Choroid plexus epithelial cell (primary cell): ENCODE data around the gene EPS8L1.
A peak's percentile ranks its signal among the peaks of the same experiment; 100 is the strongest.

ENCODE experiments used
- DNase-seq: peaks from one replicate; pipeline ENCODE4 v3.0.0-alpha.2; 2010; ENCODE audit warnings: low read depth
- H3K4me3 ChIP-seq: 2 replicates; pipeline ENCODE4 v1.5.1; 2011; ENCODE audit warnings: low read depth, mild to moderate bottlenecking, control low read depth, low read length, moderate library complexity
- TF ChIP-seq, protein P1 (sequence below): conservative IDR thresholded peaks from 2 replicates; pipeline ENCODE4 v1.5.1; 2011; ENCODE audit warnings: low read depth, mild to moderate bottlenecking, control low read depth, inconsistent platforms, low read length, moderate library complexity

Gene EPS8L1

DNA sequence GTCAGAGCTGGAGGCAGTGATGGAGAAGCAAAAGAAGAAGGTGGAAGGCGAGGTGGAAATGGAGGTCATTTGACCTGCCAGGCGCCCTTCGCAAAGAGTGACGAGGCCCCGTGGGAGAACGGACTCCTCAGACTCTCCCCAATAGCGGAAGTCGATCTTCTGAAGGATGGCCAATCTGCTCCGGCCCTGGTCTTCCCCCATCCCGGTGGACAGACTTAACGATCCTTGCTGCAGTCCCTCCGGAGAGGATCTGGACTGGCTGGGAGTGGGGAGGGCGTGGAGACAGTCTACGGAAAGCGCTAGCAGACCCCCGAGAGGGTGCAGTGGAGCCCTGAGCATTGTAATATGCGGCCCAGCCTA lies 11.9 kb downstream of the EPS8L1 start:
- H3K4me3 ChIP-seq: peak overlapping the region; percentile 61
- TF ChIP-seq, protein P1, sequence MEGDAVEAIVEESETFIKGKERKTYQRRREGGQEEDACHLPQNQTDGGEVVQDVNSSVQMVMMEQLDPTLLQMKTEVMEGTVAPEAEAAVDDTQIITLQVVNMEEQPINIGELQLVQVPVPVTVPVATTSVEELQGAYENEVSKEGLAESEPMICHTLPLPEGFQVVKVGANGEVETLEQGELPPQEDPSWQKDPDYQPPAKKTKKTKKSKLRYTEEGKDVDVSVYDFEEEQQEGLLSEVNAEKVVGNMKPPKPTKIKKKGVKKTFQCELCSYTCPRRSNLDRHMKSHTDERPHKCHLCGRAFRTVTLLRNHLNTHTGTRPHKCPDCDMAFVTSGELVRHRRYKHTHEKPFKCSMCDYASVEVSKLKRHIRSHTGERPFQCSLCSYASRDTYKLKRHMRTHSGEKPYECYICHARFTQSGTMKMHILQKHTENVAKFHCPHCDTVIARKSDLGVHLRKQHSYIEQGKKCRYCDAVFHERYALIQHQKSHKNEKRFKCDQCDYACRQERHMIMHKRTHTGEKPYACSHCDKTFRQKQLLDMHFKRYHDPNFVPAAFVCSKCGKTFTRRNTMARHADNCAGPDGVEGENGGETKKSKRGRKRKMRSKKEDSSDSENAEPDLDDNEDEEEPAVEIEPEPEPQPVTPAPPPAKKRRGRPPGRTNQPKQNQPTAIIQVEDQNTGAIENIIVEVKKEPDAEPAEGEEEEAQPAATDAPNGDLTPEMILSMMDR: no peak
- peak; percentile 31 for DNase-seq

DNA sequence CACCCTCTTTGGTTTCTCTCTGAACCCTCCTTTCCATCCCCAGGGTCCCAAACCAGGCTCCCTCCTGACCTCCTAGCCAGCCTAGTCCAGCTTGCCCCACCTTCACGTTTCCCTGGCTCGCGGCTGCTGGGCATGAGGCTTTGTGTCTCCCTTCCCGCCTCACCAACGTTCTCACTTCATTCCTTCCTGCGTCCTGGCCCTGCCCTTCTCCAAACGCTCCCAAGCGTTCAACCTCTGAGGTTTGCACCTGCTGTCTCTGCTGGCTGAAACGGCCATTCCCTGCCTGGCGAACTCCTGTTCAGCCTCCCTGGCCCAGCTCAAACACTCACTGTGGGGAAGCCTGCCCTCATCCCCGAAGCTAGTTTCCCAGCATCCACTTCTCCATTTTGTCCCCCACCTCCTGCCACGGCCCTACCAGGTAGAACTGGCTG lies 12.4 kb downstream of the EPS8L1 start:
- TF ChIP-seq, protein P1: no peak
- DNase-seq: no peak
- no peak overlapping the region for H3K4me3 ChIP-seq

DNA sequence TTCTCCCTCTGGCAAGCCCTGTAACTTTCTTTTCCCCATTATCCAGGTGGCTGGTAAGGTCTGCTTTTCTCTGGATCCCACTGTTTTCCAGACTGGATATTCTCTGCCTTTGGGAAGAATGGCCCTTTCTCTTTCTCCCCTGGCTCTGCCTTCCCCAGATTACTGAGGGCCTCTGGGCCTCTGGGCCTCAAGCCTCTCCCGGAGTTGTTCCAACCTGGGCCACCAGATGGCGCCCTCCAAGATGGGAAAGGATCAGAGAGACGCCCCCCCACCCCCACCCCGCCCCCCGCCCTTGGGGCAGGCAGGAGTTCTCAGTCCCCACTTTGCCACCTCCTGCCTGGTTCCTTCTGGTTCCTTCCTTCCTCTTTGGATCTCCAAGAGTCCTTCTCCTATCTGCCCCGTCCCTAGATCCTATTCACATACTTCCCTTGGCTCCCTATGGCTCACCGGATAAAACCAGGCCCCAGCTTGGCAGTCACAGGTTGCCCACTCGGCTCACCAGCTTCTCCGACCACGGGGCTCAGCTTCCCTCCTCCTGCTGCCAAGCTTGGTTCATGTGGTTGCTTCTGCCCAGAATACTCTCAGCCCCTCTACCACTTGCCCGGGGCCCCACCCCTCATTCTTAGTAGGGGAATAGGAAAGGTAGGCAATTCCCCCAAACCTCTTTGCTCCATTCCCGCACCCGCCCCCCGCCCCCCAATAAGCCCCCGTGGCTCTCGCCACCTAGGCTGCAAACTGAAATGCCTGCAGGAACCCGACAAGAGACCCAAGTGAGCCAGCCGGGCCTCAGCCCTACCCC lies 13.1 kb downstream of the EPS8L1 start:
- H3K4me3 ChIP-seq: no peak overlapping the region
- TF ChIP-seq, protein P1: peak; percentile 74
- DNase-seq: peak; percentile 70

DNA sequence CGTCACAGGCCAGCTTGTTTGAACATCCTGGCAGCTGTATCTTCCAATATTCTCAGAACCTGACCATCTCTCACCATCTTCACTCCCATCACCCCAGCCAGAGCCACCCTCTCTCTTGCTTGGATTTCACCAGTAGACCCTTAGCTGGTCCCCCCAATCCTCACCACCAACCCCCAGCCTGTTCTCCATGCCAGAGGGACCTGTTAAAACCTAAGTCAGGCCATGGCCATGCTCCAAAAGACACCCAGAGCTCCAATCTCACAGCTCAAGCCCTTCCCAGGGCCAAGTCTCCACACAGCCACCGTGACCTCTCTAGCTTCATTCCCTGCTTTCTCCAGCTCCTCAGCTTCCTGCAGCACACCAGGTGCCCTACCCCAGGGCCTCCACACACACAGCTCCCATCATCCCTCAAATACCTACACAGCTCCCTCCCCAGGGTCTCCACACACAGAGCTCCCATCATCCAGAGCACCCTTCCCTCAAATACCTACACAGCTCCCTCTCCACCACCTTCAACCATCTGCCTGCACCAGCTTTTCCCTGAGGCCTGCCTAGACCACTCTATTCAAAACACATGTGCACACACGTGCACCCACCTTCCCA lies 13.8 kb downstream of the EPS8L1 start:
- TF ChIP-seq, protein P1: no peak
- no peak for DNase-seq
- H3K4me3 ChIP-seq: no peak overlapping the region

DNA sequence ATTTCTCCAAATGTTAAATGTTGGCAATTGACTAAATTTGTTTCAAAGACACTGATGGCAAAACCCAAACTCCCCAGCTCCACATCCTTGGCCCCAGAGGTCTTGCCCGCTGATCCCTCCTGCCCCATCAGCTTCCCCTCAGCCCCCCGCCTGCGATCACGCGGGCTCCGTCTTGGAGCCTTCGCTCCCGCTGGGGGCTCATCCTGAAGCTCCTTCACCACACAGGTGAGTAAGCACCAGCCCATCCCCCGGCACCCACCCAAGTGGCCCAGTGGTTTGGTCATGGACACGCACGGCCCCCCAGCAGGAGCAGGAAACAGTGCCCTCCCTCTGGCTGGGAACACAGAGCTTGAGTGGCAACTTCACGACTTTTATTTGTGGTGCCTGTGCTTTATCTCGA lies 14.9 kb downstream of the EPS8L1 start:
- TF ChIP-seq, protein P1: no peak
- H3K4me3 ChIP-seq: no peak overlapping the region
- no peak for DNase-seq

DNA sequence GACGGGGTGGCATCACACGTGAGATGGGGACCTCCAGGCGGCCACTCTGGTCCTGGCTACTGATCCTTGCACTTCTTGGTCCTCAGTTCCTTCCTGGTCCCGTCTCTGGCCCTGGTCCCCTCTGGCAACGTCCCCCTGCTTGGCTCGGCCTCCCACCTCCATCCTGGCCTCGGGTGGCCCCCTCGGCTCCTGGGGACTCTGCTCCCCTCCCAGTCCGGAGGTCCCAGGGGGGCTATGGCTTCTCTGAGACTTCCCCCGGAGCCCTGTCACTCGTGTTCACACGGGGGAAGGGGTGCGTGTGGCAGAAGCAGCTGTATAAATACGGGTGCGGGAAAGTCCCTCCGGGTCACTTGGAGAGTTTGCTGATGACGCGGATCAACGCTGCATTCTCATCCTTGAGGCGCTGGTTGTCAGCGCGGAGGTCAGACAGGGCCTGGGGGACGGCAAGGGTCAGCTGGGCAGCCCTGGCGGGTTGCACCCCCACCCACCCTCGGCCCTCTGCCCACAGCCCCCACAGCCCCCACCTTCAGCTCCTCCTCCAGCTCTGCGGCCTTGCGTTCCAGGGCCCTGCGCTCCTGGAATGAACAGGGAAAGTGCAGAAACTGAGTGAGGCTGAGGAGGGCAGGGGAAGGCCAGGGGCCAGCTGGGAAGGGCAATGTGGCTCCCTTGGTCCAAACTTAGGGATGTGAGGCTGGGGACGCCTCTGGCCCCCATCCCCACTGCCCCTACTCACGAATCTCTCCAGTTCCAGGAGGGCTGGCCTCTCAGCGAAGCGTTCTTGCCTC lies 15.6 kb downstream of the EPS8L1 start:
- no peak overlapping the region for H3K4me3 ChIP-seq
- TF ChIP-seq, protein P1: no peak
- DNase-seq: no peak
